B cell (primary cell): ENCODE data around the gene NEAT1. TPM values are rescaled to one million over a fixed set of nuclear protein-coding genes. Genes with fewer than 3 reads are reported as not detected.

Source experiments
- ATAC-seq: fragments of 200-7000 bp; cut with Tn5 transposase; one replicate; pipeline ENCODE4 v1.10.0; 2021; ENCODE audit warnings: low read depth, mild to moderate bottlenecking, moderate number of reproducible peaks, moderate library complexity
- CTCF ChIA-PET: fragments of 350-600 bp; sonication (Branson Sonifier 250); formaldehyde crosslinking; loops from one replicate; lab custom pipeline; 2021; ENCODE audit warnings: antibody characterized with exemption, inconsistent platforms; lab: Charles Lee
- POLR2A ChIA-PET: fragments of 350-600 bp; sonication (Branson Sonifier 250); formaldehyde crosslinking; loops from one replicate; lab custom pipeline; 2021; ENCODE audit warnings: antibody characterized with exemption; lab: Charles Lee
- DNase-seq: peaks from one replicate; pipeline ENCODE4 v3.0.0; 2013
- H2AFZ ChIP-seq: 2 replicates; pipeline ENCODE4 v1.6.1; 2012; ENCODE audit warnings: mild to moderate bottlenecking, low read depth, low read length; ENCODE audit not compliant: insufficient read depth, poor library complexity, severe bottlenecking
- H3K27ac ChIP-seq, 2 donors: 1 replicate in 1 of 2; 2 replicates in 1 of 2; pipeline ENCODE4 v1.5.1; 2012 to 2013; ENCODE audit warnings: low read length in 2 of 2, mild to moderate bottlenecking in 2 of 2, moderate library complexity in 1 of 2
- H3K27me3 ChIP-seq, 4 experiments: fragments of 200-600 bp in 1 of 4; sonication (generic) in 1 of 4; replicated peaks in 1 of 4; 1 replicate in 2 of 4; 2 replicates in 2 of 4; pipeline versions ENCODE4 v1.6.1 to v1.7.0; 2013 to 2016; ENCODE audit warnings: low read length in 3 of 4, mild to moderate bottlenecking in 2 of 4, mixed read lengths in 1 of 4, moderate library complexity in 1 of 4; ENCODE audit not compliant: insufficient read depth in 4 of 4, control insufficient read depth in 3 of 4; ENCODE audit errors: control extremely low read depth in 1 of 4
- H3K36me3 ChIP-seq, 2 experiments: replicated peaks in 1 of 2; 1 replicate in 1 of 2; 2 replicates in 1 of 2; pipeline versions ENCODE4 v1.6.1 to v1.7.1; 2013; ENCODE audit warnings: low read length in 1 of 2; ENCODE audit not compliant: insufficient read depth in 2 of 2, control insufficient read depth in 1 of 2; ENCODE audit errors: control extremely low read depth in 1 of 2, extremely low read depth in 1 of 2
- H3K4me1 ChIP-seq, 2 donors: fragments of 200-600 bp in 1 of 2; sonication (generic) in 1 of 2; 1 replicate in 1 of 2; 2 replicates in 1 of 2; pipeline versions ENCODE4 v1.5.1 to v1.6.1; 2013 to 2017; ENCODE audit warnings: low read length in 2 of 2; ENCODE audit not compliant: control insufficient read depth in 2 of 2, insufficient read depth in 2 of 2
- H3K4me2 ChIP-seq: replicated peaks from 2 replicates; pipeline ENCODE3; 2012; ENCODE audit warnings: mild to moderate bottlenecking, low read depth, low read length; ENCODE audit not compliant: poor library complexity, severe bottlenecking
- H3K4me3 ChIP-seq, 5 experiments: fragments of 200-600 bp in 1 of 5; sonication (generic) in 1 of 5; 1 replicate in 3 of 5; 2 replicates in 2 of 5; pipeline versions ENCODE4 v1.5.1 to v1.7.0; 2011 to 2016; ENCODE audit warnings: low read length in 4 of 5, mild to moderate bottlenecking in 4 of 5, low read depth in 2 of 5, control low read depth in 1 of 5, moderate library complexity in 1 of 5; ENCODE audit not compliant: insufficient read depth in 1 of 5; ENCODE audit errors: control extremely low read depth in 1 of 5, extremely low read depth in 1 of 5
- H3K79me2 ChIP-seq: fragments of 200-600 bp; sonication (generic); one replicate; pipeline ENCODE4 v1.6.0; 2016; ENCODE audit warnings: low read length; ENCODE audit not compliant: control insufficient read depth, insufficient read depth
- H3K9ac ChIP-seq: fragments of 200-600 bp; sonication (generic); 2 replicates; pipeline ENCODE4 v1.6.1; 2017; ENCODE audit warnings: mild to moderate bottlenecking, low read length, moderate library complexity
- H3K9me3 ChIP-seq, 3 donors: one replicate each; pipeline versions ENCODE4 v1.6.1 to v1.7.1; 2013; ENCODE audit warnings: low read length in 2 of 3; ENCODE audit not compliant: control insufficient read depth in 2 of 3, insufficient read depth in 1 of 3; ENCODE audit errors: control extremely low read depth in 1 of 3
- H4K20me1 ChIP-seq: 2 replicates; pipeline ENCODE4 v1.6.0; 2012; ENCODE audit warnings: mild to moderate bottlenecking, low read length; ENCODE audit not compliant: insufficient read depth, control insufficient read depth, poor library complexity, severe bottlenecking
- H3K27ac Mint-ChIP-seq: one replicate; pipeline ENCODE4 v1.8.0; 2021; ENCODE audit warnings: mixed read lengths
- H3K27me3 Mint-ChIP-seq: one replicate; pipeline ENCODE4 v1.8.0; 2021; ENCODE audit warnings: mixed read lengths
- H3K4me1 Mint-ChIP-seq: one replicate; pipeline ENCODE4 v1.8.0; 2021; ENCODE audit warnings: mixed read lengths
- H3K4me3 Mint-ChIP-seq: one replicate; pipeline ENCODE4 v1.8.0; 2021; ENCODE audit warnings: mixed read lengths
- H3K9me3 Mint-ChIP-seq: one replicate; pipeline ENCODE4 v1.8.0; 2022; ENCODE audit warnings: mixed read lengths; ENCODE audit not compliant: insufficient read depth
- CTCF ChIP-seq: fragments of 200-600 bp; IDR thresholded peaks from one replicate; pipeline ENCODE4 v1.8.0; 2022; ENCODE audit warnings: antibody characterized with exemption, mild to moderate bottlenecking
- EZH2 ChIP-seq: IDR thresholded peaks from 2 replicates; pipeline ENCODE4 v1.6.1; 2012; ENCODE audit warnings: borderline replicate concordance, low read depth, mild to moderate bottlenecking, moderate library complexity, low read length; ENCODE audit not compliant: insufficient read depth, poor library complexity, severe bottlenecking
- WGBS: methylation state at CpG from one replicate; pipeline ENCODE4 v1.1.5; 2013; ENCODE audit warnings: missing lambda C conversion rate; ENCODE audit not compliant: insufficient coverage; 5-methylcytosine and 5-hydroxymethylcytosine counted together
- intact Hi-C: fragments of 100-400 bp; cut with micrococcal nuclease; formaldehyde crosslinking; loops from one replicate; pipeline ENCODE4 v1.10.0; 2022
- polyA plus RNA-seq: library from polyadenylated mRNA; depleted of rRNA; stranded (reverse); fragments of >200 nt; gene quantifications from 2 replicates; pipeline ENCODE4 v1.2.3, GENCODE V29; 2012
- total RNA-seq, 2 donors: library from RNA; stranded (reverse); fragments of 120-200 nt in 1 of 2; gene quantifications; 1 replicate in 1 of 2; 2 replicates in 1 of 2; pipeline versions ENCODE4 v1.2.3 to v1.2.4, GENCODE V29; 2013 to 2022

The NEAT1 gene
- total and polyA plus RNA-seq, 2 donors (not counting 1 experiment from before 2014, with no cell fraction given): 66.7 to 1,642 TPM

GRCh38 chr11:65486570-65487466 lies 64.2 kb downstream of the NEAT1 start:
- Histone ChIP-seq H3K4me1 (peaks cover 26 to 35% of the 10 kb centered on the region in 2 donors), H2AFZ (peak overlapping the region; percentile 5), H3K4me2 (no peak overlapping the region), H3K27ac (no peak overlapping the region), H3K4me3 (no peak overlapping the region), H3K27me3 (no peaks in the 10 kb centered on the region), H3K36me3 (no peaks in the 10 kb centered on the region), H4K20me1 (no peaks in the 10 kb centered on the region), H3K79me2 (peaks cover 28% of the 10 kb centered on the region), H3K9ac (no peak overlapping the region), H3K9me3 (no peaks in the 10 kb centered on the region)
- no peak overlapping the region for H3K4me3 Mint-ChIP-seq
- no peak overlapping the region for H3K27ac Mint-ChIP-seq
- intact Hi-C loops: no loop called here
- H3K27me3 Mint-ChIP-seq: no peaks in the 10 kb centered on the region
- H3K4me1 Mint-ChIP-seq: peaks cover 37% of the 10 kb centered on the region
- 90% methylated on average over 4 of the region's 10 CpGs for WGBS
- ChIA-PET POLR2A (interaction anchor here (0.6 to 8.8 kb wide), 7 partner anchors 10 to 471 kb away, joined by 3 to 70 read pairs (median 6); partner anchors contain the start of gene MALAT1), CTCF (interaction anchor here (1.3 to 3.0 kb wide), 4 partner anchors 8 to 14 kb away, joined by 3 to 19 read pairs (median 7); no protein-coding TSS in a partner anchor)
- ATAC-seq (no peak), DNase-seq (no peak)
- TF ChIP-seq CTCF (no peak), EZH2 (no peak)
- H3K9me3 Mint-ChIP-seq: no peaks in the 10 kb centered on the region
